ENCODE data around the gene TBRG4.
"Not testable (repeated sequence)": the region's sequence is repeated elsewhere in the genome, so short reads cannot be mapped to it uniquely, and the experiment has no call there.

The TBRG4 gene

GRCh38 chr7:45114926-45115325 lies 3.4 kb upstream of the TBRG4 start:
- no peak for DNase-seq

- not testable (repeated sequence) for DNase-seq
These were observed 2.8 kb upstream of the TBRG4 start for GRCh38 chr7:45114257-45114656.

GRCh38 chr7:45112648-45113047 lies 1.2 kb upstream of the TBRG4 start:
- DNase-seq, result no peak

GRCh38 chr7:45108863-45109262 lies 2.6 kb downstream of the TBRG4 start:
- no peak for DNase-seq

- no peak for DNase-seq
These were observed 4.1 kb downstream of the TBRG4 start for GRCh38 chr7:45107356-45107755.

GRCh38 chr7:45106820-45107219 lies 4.7 kb downstream of the TBRG4 start:
- no peak for DNase-seq

GRCh38 chr7:45105588-45106188 lies 5.8 kb downstream of the TBRG4 start:
- no peak for DNase-seq

GRCh38 chr7:45104844-45105587 lies 6.5 kb downstream of the TBRG4 start:
- DNase-seq, result no peak

- DNase-seq, result no peak
These were observed 7.3 kb downstream of the TBRG4 start for GRCh38 chr7:45103958-45104843.

- DNase-seq, result no peak
These were observed 8.4 kb downstream of the TBRG4 start for GRCh38 chr7:45102785-45103712.

- DNase-seq, result no peak
These were observed 9.7 kb downstream of the TBRG4 start for GRCh38 chr7:45101748-45102147.

- no peak for DNase-seq
These were observed 10.6 kb downstream of the TBRG4 start for GRCh38 chr7:45100761-45101480.

GRCh38 chr7:45099891-45100760 lies 11.4 kb downstream of the TBRG4 start:
- no peak for DNase-seq

- no peak for DNase-seq
These were observed 12.3 kb downstream of the TBRG4 start for GRCh38 chr7:45098983-45099839.

- no peak for DNase-seq
These were observed 18.6 kb downstream of the TBRG4 start for GRCh38 chr7:45092931-45093235.

- no peak for DNase-seq
These were observed 19.2 kb downstream of the TBRG4 start for GRCh38 chr7:45092100-45092930.

GRCh38 chr7:45089341-45089891 lies 22.1 kb downstream of the TBRG4 start:
- peak; percentile 61 for DNase-seq

- peak; percentile 51 for DNase-seq
These were observed 22.6 kb downstream of the TBRG4 start, which contains the start of gene NACAD for GRCh38 chr7:45088821-45089340. Gene NACAD, minus strand, starts transcription at chr7:45088969. Its CDS starts 75 bp downstream, at chr7:45088894.
